WI38 (cell line): Measurements from ENCODE around the gene SAPCD2.
"Not testable (repeated sequence)": the region's sequence is repeated elsewhere in the genome, so short reads cannot be mapped to it uniquely, and the experiment has no call there.

ENCODE experiments used
- H3K4me3 ChIP-seq: 2 replicates; pipeline ENCODE4 v1.5.1; 2011; ENCODE audit warnings: low read depth, mild to moderate bottlenecking, control low read depth, low read length
- CTCF ChIP-seq: IDR thresholded peaks from 2 replicates; pipeline ENCODE4 v1.5.1; 2012; ENCODE audit warnings: low read depth, mild to moderate bottlenecking, control low read depth, low read length

Gene SAPCD2

GRCh38 chr9:137034039-137034708 is 36.2 kb downstream of the SAPCD2 start:
- no peak for TF ChIP-seq CTCF
- H3K4me3 ChIP-seq = no peak overlapping the region

GRCh38 chr9:137033481-137033880 is 36.9 kb downstream of the SAPCD2 start:
- H3K4me3 ChIP-seq = not testable (repeated sequence)

- TF ChIP-seq CTCF = no peak
- H3K4me3 ChIP-seq = no peak overlapping the region
Observed at GRCh38 chr9:137032858-137033257, 37.5 kb downstream of the SAPCD2 start.

GRCh38 chr9:137031904-137032640 is 38.3 kb downstream of the SAPCD2 start, which contains the start of gene FUT7:
Gene FUT7 (minus strand): TSS chr9:137032088. CDS start chr9:137031991, 97 bp downstream.
- TF ChIP-seq CTCF = no peak
- no peak within 1 kb of the TSS for H3K4me3 ChIP-seq

GRCh38 chr9:137030538-137031527 is 39.5 kb downstream of the SAPCD2 start:
- H3K4me3 ChIP-seq = no peak overlapping the region
- TF ChIP-seq CTCF = no peak

- no peak overlapping the region for H3K4me3 ChIP-seq
- no peak for TF ChIP-seq CTCF
Observed at GRCh38 chr9:137030006-137030405, 40.4 kb downstream of the SAPCD2 start.
